Forelimb muscle (tissue), 1 donor: Measurements from ENCODE around the gene VANGL2. TPM values are rescaled to one million over a fixed set of nuclear protein-coding genes. Genes with fewer than 3 reads are reported as not detected.

Experiments
- DNase-seq: peaks from one replicate; pipeline ENCODE4 v3.0.0-alpha.2; 2013; ENCODE audit warnings: low read depth
- polyA plus RNA-seq: library from polyadenylated mRNA; unstranded; fragments of 120-200 nt; gene quantifications from one replicate; pipeline ENCODE4 v1.2.1, GENCODE V29; 2013; ENCODE audit not compliant: insufficient read length

VANGL2 gene
- polyA plus RNA-seq, 1 donor: 8.6 TPM

GRCh38 chr1:160405331-160405877 lies 5.0 kb downstream of the VANGL2 start:
- DNase-seq: no peak

GRCh38 chr1:160406131-160406968 lies 6.0 kb downstream of the VANGL2 start:
- no peak for DNase-seq

- no peak for DNase-seq
Measured at GRCh38 chr1:160407839-160408801, 7.8 kb downstream of the VANGL2 start.

GRCh38 chr1:160408864-160409263 lies 8.5 kb downstream of the VANGL2 start:
- DNase-seq: no peak

GRCh38 chr1:160409486-160409885 lies 9.1 kb downstream of the VANGL2 start:
- DNase-seq: no peak

- DNase-seq: no peak
Measured at GRCh38 chr1:160410406-160411005, 10.1 kb downstream of the VANGL2 start.

- DNase-seq: no peak
Measured at GRCh38 chr1:160411271-160412027, 11.1 kb downstream of the VANGL2 start.

- no peak for DNase-seq
Measured at GRCh38 chr1:160412028-160412362, 11.6 kb downstream of the VANGL2 start.

GRCh38 chr1:160413716-160414115 lies 13.4 kb downstream of the VANGL2 start:
- DNase-seq: no peak

- DNase-seq: no peak
Measured at GRCh38 chr1:160414881-160415280, 14.5 kb downstream of the VANGL2 start.

GRCh38 chr1:160415696-160416290 lies 15.4 kb downstream of the VANGL2 start:
- no peak for DNase-seq

GRCh38 chr1:160416369-160416768 lies 16.0 kb downstream of the VANGL2 start:
- DNase-seq: no peak

GRCh38 chr1:160418483-160418882 lies 18.1 kb downstream of the VANGL2 start:
- DNase-seq: no peak

GRCh38 chr1:160419150-160419837 lies 18.9 kb downstream of the VANGL2 start:
- no peak for DNase-seq

- DNase-seq: no peak
Measured at GRCh38 chr1:160419838-160420169, 19.4 kb downstream of the VANGL2 start.

GRCh38 chr1:160420881-160421842 lies 20.8 kb downstream of the VANGL2 start:
- DNase-seq: no peak

GRCh38 chr1:160421881-160422280 lies 21.5 kb downstream of the VANGL2 start:
- no peak for DNase-seq

- DNase-seq: no peak
Measured at GRCh38 chr1:160423966-160424365, 23.6 kb downstream of the VANGL2 start.

GRCh38 chr1:160425847-160426246 lies 25.5 kb downstream of the VANGL2 start:
- no peak for DNase-seq
